GM23338 (cell line): ENCODE measurements around the gene APCDD1L. TPM values are rescaled to one million over a fixed set of nuclear protein-coding genes. Genes with fewer than 3 reads are reported as not detected.

Source experiments
- ATAC-seq: fragments of 200-7000 bp; cut with Tn5 transposase; 3 replicates; pipeline ENCODE4 v1.9.1; 2020
- DNase-seq: peaks from one replicate; pipeline ENCODE4 v3.0.0-alpha.2; 2015; ENCODE audit warnings: low spot score
- H2AFZ ChIP-seq: fragments of 200-600 bp; sonication (generic); 2 replicates; pipeline ENCODE4 v1.8.0; 2016; ENCODE audit warnings: antibody characterized with exemption, mild to moderate bottlenecking, moderate library complexity
- H3F3A ChIP-seq: fragments of 200-600 bp; sonication (generic); replicated peaks from 2 replicates; pipeline ENCODE4 v1.8.0; 2017; ENCODE audit warnings: antibody characterized with exemption, mixed run types, low read depth
- H3K27ac ChIP-seq: fragments of 200-600 bp; sonication (generic); 2 replicates; pipeline ENCODE4 v1.6.1; 2016; ENCODE audit warnings: low read depth
- H3K27me3 ChIP-seq: fragments of 200-600 bp; sonication (generic); 2 replicates; pipeline ENCODE4 v1.8.0; 2016; ENCODE audit warnings: mild to moderate bottlenecking, mixed run types, moderate library complexity; ENCODE audit not compliant: insufficient read depth
- H3K36me3 ChIP-seq: fragments of 200-600 bp; sonication (generic); 2 replicates; pipeline ENCODE4 v1.8.0; 2016; ENCODE audit warnings: mild to moderate bottlenecking; ENCODE audit not compliant: insufficient read depth
- H3K4me1 ChIP-seq: fragments of 200-600 bp; sonication (generic); 2 replicates; pipeline ENCODE4 v1.8.0; 2016; ENCODE audit warnings: mild to moderate bottlenecking, moderate library complexity; ENCODE audit not compliant: insufficient read depth
- H3K4me2 ChIP-seq: fragments of 200-600 bp; sonication (generic); 2 replicates; pipeline ENCODE4 v1.7.1; 2017; ENCODE audit warnings: mixed run types
- H3K4me3 ChIP-seq: fragments of 200-600 bp; sonication (generic); 2 replicates; pipeline ENCODE4 v1.6.1; 2016; ENCODE audit warnings: mixed run types
- H3K79me2 ChIP-seq: fragments of 200-600 bp; sonication (generic); replicated peaks from 2 replicates; pipeline ENCODE4 v1.8.0; 2017; ENCODE audit warnings: mild to moderate bottlenecking; ENCODE audit not compliant: insufficient read depth
- H3K9me2 ChIP-seq: fragments of 200-600 bp; sonication (generic); 2 replicates; pipeline ENCODE4 v1.8.0; 2017; ENCODE audit not compliant: insufficient read depth
- H4K20me1 ChIP-seq: fragments of 200-600 bp; sonication (generic); replicated peaks from 2 replicates; pipeline ENCODE4 v1.8.0; 2017; ENCODE audit warnings: mild to moderate bottlenecking; ENCODE audit not compliant: insufficient read depth
- H3K27ac Mint-ChIP-seq: 2 replicates; pipeline ENCODE4 v1.8.0; 2020; ENCODE audit warnings: inconsistent platforms, mild to moderate bottlenecking, moderate library complexity, mixed read lengths
- H3K27me3 Mint-ChIP-seq: 3 replicates; pipeline ENCODE4 v1.8.0; 2022; ENCODE audit warnings: low read depth, mild to moderate bottlenecking, moderate library complexity, mixed read lengths, inconsistent platforms; ENCODE audit not compliant: insufficient read depth, poor library complexity
- H3K36me3 Mint-ChIP-seq: 3 replicates; pipeline ENCODE4 v1.8.0; 2021; ENCODE audit warnings: low read depth, mild to moderate bottlenecking, inconsistent platforms, moderate library complexity, mixed read lengths
- H3K4me1 Mint-ChIP-seq: 3 replicates; pipeline ENCODE4 v1.8.0; 2020; ENCODE audit warnings: mild to moderate bottlenecking, inconsistent platforms, mixed read lengths
- H3K4me3 Mint-ChIP-seq: 3 replicates; pipeline ENCODE4 v1.8.0; 2021; ENCODE audit warnings: moderate library complexity, mild to moderate bottlenecking, inconsistent platforms, mixed read lengths
- H3K9me3 Mint-ChIP-seq: 3 replicates; pipeline ENCODE4 v1.8.0; 2020; ENCODE audit warnings: moderate library complexity, mild to moderate bottlenecking, inconsistent platforms, mixed read lengths
- CREB1 ChIP-seq: fragments of 250-450 bp; sonication (Bioruptor Pico); IDR thresholded peaks from 2 replicates; pipeline ENCODE4 v1.5.0; 2020; ENCODE audit warnings: low read depth, mild to moderate bottlenecking, moderate library complexity
- EZH2 ChIP-seq: fragments of 200-600 bp; sonication (generic); IDR thresholded peaks from one replicate; pipeline ENCODE4 v1.8.0; 2017; ENCODE audit warnings: antibody characterized with exemption, mild to moderate bottlenecking, low read depth; ENCODE audit not compliant: unreplicated experiment
- EZH2phosphoT487 ChIP-seq: fragments of 200-600 bp; sonication (generic); IDR thresholded peaks from one replicate; pipeline ENCODE4 v1.8.1; 2018; ENCODE audit warnings: antibody characterized with exemption; ENCODE audit not compliant: unreplicated experiment
- JUNB ChIP-seq: IDR thresholded peaks from one replicate; pipeline ENCODE4 v1.6.1; 2016; ENCODE audit warnings: antibody characterized with exemption; ENCODE audit not compliant: unreplicated experiment
- NANOG ChIP-seq: IDR thresholded peaks from 2 replicates; pipeline ENCODE4 v1.6.1; 2016; ENCODE audit warnings: antibody characterized with exemption, borderline replicate concordance
- POLR2AphosphoS5 ChIP-seq: IDR thresholded peaks from 2 replicates; pipeline ENCODE4 v1.6.1; 2016; ENCODE audit warnings: antibody characterized with exemption, low read depth
- STAT1 ChIP-seq: IDR thresholded peaks from one replicate; pipeline ENCODE4 v1.6.1; 2016; ENCODE audit warnings: antibody characterized with exemption; ENCODE audit not compliant: unreplicated experiment
- ZNF114 ChIP-seq: fragments of 250-450 bp; sonication (Bioruptor Pico); IDR thresholded peaks from 2 replicates; pipeline ENCODE4 v1.5.0; 2020; ENCODE audit warnings: mild to moderate bottlenecking, moderate library complexity
- ZNF331 ChIP-seq: fragments of 250-450 bp; sonication (Bioruptor Pico); IDR thresholded peaks from 2 replicates; pipeline ENCODE4 v1.5.0; 2020; ENCODE audit warnings: low read depth, mild to moderate bottlenecking, moderate library complexity
- polyA plus RNA-seq: library from polyadenylated mRNA; unstranded; fragments of >200 nt; fragmentation: Nextera tagmentation; extraction: Ambion mirVana; gene quantifications from 2 replicates; pipeline ENCODE4 v1.2.1, GENCODE V29; 2016
- total RNA-seq: library from RNA; depleted of rRNA; stranded (reverse); fragments of >200 nt; shearing (Covaris generic); gene quantifications from 2 replicates; pipeline ENCODE4 v1.2.3, GENCODE V29; 2014
- TF ChIP-seq, protein P1 (sequence below): fragments of 250-450 bp; sonication (Bioruptor Pico); IDR thresholded peaks from 2 replicates; pipeline ENCODE4 v1.5.0; 2020; ENCODE audit warnings: mild to moderate bottlenecking, moderate library complexity
- TF ChIP-seq, protein P2 (sequence below), 2 experiments: fragments of 200-600 bp in 1 of 2; sonication (generic) in 1 of 2; conservative IDR thresholded peaks; 2 replicates each; pipeline versions ENCODE4 v1.5.1 to v1.6.1; 2016 to 2017; ENCODE audit warnings: antibody characterized with exemption in 2 of 2, low read depth in 2 of 2, mild to moderate bottlenecking in 2 of 2, moderate library complexity in 1 of 2
- TF ChIP-seq, protein P3 (sequence below): IDR thresholded peaks from 2 replicates; pipeline ENCODE4 v1.6.1; 2016; ENCODE audit warnings: antibody characterized with exemption
- TF ChIP-seq, protein P4 (sequence below): IDR thresholded peaks from one replicate; pipeline ENCODE4 v1.6.1; 2018; ENCODE audit warnings: antibody characterized with exemption; ENCODE audit not compliant: unreplicated experiment

APCDD1L gene
- total and polyA plus RNA-seq, 2 experiments from 2014 or later = 1.8 to 4.6 TPM

DNA sequence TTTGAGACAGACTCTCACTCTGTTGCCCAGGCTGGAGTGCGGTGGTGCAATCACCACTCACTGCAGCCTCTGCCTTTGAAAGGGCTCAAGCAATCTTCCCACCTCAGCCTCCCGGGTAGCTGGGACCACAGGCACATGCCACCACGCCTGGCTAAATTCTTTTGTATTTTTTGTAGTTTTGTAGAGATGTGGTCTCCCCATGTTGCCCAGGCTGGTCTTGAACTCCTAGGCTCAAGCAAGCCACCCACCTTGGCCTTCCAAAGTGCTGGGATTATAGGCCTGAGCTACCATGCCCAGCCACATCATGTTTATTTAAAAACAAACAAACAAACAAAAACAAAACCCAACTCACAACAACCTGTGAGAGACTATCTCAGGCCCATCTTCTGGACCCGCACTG, 29.7 kb upstream of the APCDD1L start:
- H3K4me1 ChIP-seq = no peaks in the 10 kb centered on the region
- H3F3A ChIP-seq = no peaks in the 10 kb centered on the region
- TF ChIP-seq, protein P1, sequence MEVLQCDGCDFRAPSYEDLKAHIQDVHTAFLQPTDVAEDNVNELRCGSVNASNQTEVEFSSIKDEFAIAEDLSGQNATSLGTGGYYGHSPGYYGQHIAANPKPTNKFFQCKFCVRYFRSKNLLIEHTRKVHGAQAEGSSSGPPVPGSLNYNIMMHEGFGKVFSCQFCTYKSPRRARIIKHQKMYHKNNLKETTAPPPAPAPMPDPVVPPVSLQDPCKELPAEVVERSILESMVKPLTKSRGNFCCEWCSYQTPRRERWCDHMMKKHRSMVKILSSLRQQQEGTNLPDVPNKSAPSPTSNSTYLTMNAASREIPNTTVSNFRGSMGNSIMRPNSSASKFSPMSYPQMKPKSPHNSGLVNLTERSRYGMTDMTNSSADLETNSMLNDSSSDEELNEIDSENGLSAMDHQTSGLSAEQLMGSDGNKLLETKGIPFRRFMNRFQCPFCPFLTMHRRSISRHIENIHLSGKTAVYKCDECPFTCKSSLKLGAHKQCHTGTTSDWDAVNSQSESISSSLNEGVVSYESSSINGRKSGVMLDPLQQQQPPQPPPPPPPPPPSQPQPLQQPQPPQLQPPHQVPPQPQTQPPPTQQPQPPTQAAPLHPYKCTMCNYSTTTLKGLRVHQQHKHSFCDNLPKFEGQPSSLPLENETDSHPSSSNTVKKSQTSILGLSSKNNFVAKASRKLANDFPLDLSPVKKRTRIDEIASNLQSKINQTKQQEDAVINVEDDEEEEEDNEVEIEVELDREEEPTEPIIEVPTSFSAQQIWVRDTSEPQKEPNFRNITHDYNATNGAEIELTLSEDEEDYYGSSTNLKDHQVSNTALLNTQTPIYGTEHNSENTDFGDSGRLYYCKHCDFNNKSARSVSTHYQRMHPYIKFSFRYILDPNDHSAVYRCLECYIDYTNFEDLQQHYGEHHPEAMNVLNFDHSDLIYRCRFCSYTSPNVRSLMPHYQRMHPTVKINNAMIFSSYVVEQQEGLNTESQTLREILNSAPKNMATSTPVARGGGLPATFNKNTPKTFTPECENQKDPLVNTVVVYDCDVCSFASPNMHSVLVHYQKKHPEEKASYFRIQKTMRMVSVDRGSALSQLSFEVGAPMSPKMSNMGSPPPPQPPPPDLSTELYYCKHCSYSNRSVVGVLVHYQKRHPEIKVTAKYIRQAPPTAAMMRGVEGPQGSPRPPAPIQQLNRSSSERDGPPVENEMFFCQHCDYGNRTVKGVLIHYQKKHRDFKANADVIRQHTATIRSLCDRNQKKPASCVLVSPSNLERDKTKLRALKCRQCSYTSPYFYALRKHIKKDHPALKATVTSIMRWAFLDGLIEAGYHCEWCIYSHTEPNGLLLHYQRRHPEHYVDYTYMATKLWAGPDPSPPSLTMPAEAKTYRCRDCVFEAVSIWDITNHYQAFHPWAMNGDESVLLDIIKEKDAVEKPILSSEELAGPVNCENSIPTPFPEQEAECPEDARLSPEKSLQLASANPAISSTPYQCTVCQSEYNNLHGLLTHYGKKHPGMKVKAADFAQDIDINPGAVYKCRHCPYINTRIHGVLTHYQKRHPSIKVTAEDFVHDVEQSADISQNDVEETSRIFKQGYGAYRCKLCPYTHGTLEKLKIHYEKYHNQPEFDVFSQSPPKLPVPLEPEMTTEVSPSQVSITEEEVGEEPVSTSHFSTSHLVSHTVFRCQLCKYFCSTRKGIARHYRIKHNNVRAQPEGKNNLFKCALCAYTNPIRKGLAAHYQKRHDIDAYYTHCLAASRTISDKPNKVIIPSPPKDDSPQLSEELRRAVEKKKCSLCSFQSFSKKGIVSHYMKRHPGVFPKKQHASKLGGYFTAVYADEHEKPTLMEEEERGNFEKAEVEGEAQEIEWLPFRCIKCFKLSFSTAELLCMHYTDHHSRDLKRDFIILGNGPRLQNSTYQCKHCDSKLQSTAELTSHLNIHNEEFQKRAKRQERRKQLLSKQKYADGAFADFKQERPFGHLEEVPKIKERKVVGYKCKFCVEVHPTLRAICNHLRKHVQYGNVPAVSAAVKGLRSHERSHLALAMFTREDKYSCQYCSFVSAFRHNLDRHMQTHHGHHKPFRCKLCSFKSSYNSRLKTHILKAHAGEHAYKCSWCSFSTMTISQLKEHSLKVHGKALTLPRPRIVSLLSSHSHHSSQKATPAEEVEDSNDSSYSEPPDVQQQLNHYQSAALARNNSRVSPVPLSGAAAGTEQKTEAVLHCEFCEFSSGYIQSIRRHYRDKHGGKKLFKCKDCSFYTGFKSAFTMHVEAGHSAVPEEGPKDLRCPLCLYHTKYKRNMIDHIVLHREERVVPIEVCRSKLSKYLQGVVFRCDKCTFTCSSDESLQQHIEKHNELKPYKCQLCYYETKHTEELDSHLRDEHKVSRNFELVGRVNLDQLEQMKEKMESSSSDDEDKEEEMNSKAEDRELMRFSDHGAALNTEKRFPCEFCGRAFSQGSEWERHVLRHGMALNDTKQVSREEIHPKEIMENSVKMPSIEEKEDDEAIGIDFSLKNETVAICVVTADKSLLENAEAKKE (CRISPR knock-in tag) = no peak
- TF ChIP-seq EZH2 = no peak
- TF ChIP-seq STAT1 = no peak
- no peak for TF ChIP-seq JUNB
- TF ChIP-seq, protein P2, sequence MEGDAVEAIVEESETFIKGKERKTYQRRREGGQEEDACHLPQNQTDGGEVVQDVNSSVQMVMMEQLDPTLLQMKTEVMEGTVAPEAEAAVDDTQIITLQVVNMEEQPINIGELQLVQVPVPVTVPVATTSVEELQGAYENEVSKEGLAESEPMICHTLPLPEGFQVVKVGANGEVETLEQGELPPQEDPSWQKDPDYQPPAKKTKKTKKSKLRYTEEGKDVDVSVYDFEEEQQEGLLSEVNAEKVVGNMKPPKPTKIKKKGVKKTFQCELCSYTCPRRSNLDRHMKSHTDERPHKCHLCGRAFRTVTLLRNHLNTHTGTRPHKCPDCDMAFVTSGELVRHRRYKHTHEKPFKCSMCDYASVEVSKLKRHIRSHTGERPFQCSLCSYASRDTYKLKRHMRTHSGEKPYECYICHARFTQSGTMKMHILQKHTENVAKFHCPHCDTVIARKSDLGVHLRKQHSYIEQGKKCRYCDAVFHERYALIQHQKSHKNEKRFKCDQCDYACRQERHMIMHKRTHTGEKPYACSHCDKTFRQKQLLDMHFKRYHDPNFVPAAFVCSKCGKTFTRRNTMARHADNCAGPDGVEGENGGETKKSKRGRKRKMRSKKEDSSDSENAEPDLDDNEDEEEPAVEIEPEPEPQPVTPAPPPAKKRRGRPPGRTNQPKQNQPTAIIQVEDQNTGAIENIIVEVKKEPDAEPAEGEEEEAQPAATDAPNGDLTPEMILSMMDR (conservative IDR thresholded peaks at IDR 0.05; ENCODE audit: low read depth in 2 of 2) = no peak
- no peak for TF ChIP-seq EZH2phosphoT487
- TF ChIP-seq, protein P3, sequence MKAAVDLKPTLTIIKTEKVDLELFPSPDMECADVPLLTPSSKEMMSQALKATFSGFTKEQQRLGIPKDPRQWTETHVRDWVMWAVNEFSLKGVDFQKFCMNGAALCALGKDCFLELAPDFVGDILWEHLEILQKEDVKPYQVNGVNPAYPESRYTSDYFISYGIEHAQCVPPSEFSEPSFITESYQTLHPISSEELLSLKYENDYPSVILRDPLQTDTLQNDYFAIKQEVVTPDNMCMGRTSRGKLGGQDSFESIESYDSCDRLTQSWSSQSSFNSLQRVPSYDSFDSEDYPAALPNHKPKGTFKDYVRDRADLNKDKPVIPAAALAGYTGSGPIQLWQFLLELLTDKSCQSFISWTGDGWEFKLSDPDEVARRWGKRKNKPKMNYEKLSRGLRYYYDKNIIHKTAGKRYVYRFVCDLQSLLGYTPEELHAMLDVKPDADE = no peak
- TF ChIP-seq, protein P4, sequence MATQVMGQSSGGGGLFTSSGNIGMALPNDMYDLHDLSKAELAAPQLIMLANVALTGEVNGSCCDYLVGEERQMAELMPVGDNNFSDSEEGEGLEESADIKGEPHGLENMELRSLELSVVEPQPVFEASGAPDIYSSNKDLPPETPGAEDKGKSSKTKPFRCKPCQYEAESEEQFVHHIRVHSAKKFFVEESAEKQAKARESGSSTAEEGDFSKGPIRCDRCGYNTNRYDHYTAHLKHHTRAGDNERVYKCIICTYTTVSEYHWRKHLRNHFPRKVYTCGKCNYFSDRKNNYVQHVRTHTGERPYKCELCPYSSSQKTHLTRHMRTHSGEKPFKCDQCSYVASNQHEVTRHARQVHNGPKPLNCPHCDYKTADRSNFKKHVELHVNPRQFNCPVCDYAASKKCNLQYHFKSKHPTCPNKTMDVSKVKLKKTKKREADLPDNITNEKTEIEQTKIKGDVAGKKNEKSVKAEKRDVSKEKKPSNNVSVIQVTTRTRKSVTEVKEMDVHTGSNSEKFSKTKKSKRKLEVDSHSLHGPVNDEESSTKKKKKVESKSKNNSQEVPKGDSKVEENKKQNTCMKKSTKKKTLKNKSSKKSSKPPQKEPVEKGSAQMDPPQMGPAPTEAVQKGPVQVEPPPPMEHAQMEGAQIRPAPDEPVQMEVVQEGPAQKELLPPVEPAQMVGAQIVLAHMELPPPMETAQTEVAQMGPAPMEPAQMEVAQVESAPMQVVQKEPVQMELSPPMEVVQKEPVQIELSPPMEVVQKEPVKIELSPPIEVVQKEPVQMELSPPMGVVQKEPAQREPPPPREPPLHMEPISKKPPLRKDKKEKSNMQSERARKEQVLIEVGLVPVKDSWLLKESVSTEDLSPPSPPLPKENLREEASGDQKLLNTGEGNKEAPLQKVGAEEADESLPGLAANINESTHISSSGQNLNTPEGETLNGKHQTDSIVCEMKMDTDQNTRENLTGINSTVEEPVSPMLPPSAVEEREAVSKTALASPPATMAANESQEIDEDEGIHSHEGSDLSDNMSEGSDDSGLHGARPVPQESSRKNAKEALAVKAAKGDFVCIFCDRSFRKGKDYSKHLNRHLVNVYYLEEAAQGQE = no peak
- TF ChIP-seq NANOG = no peak
- TF ChIP-seq ZNF331 = no peak
- TF ChIP-seq POLR2AphosphoS5 = no peak
- TF ChIP-seq CREB1 (CRISPR knock-in tag) = no peak
- TF ChIP-seq ZNF114 (CRISPR knock-in tag) = no peak
- H3K27me3 ChIP-seq = no peaks in the 10 kb centered on the region
- H3K4me1 Mint-ChIP-seq = peaks cover 9% of the 10 kb centered on the region
- peaks cover 5% of the 10 kb centered on the region for H3K27me3 Mint-ChIP-seq
- H2AFZ ChIP-seq = no peak overlapping the region; the same call in 1 of the 2 replicates
- no peaks in the 10 kb centered on the region for H3K79me2 ChIP-seq
- no peak overlapping the region for H3K4me3 Mint-ChIP-seq
- H3K36me3 ChIP-seq = no peaks in the 10 kb centered on the region
- H4K20me1 ChIP-seq = no peaks in the 10 kb centered on the region
- no peaks in the 10 kb centered on the region for H3K36me3 Mint-ChIP-seq
- H3K27ac ChIP-seq = no peak overlapping the region
- no peak overlapping the region for H3K27ac Mint-ChIP-seq
- no peaks in the 10 kb centered on the region for H3K9me3 Mint-ChIP-seq
- DNase-seq = no peak
- 0 out of 2 replicates have a peak, but pooled peaks cover 2% of the 10 kb centered on the region for H3K9me2 ChIP-seq
- H3K4me3 ChIP-seq = no peak overlapping the region
- no peak for ATAC-seq
- H3K4me2 ChIP-seq = no peak overlapping the region
